Trophoblast cell (in vitro differentiated cells and primary cell): ENCODE measurements around the gene OR8G5.

ENCODE experiments used
- DNase-seq, 2 donors: peaks; one replicate each; pipeline ENCODE4 v3.0.0-alpha.2; 2016
- H2AFZ ChIP-seq: 2 replicates; pipeline ENCODE4 v1.6.1; 2013; ENCODE audit warnings: low read length, moderate library complexity, mild to moderate bottlenecking; ENCODE audit not compliant: insufficient read depth, poor library complexity
- H2AK5ac ChIP-seq: 2 replicates; pipeline ENCODE4 v1.6.1; 2013; ENCODE audit warnings: mild to moderate bottlenecking, low read length
- H2BK120ac ChIP-seq: 2 replicates; pipeline ENCODE4 v1.6.1; 2013; ENCODE audit warnings: low read length, mild to moderate bottlenecking, moderate library complexity; ENCODE audit not compliant: insufficient read depth, poor library complexity
- H2BK12ac ChIP-seq: 2 replicates; pipeline ENCODE4 v1.6.1; 2013; ENCODE audit warnings: mild to moderate bottlenecking, low read length, moderate library complexity
- H2BK5ac ChIP-seq: 2 replicates; pipeline ENCODE4 v1.6.1; 2013; ENCODE audit warnings: low read length, low read depth, moderate library complexity, mild to moderate bottlenecking; ENCODE audit not compliant: poor library complexity
- H3K14ac ChIP-seq: 2 replicates; pipeline ENCODE4 v1.6.1; 2013; ENCODE audit warnings: mild to moderate bottlenecking, low read length
- H3K18ac ChIP-seq: 2 replicates; pipeline ENCODE4 v1.6.1; 2013; ENCODE audit warnings: mild to moderate bottlenecking, low read length
- H3K23ac ChIP-seq: 2 replicates; pipeline ENCODE4 v1.6.1; 2013; ENCODE audit warnings: low read length
- H3K27ac ChIP-seq: 2 replicates; pipeline ENCODE4 v1.5.1; 2013; ENCODE audit warnings: low read depth, mild to moderate bottlenecking, inconsistent platforms, low read length, moderate library complexity
- H3K27me3 ChIP-seq: 2 replicates; pipeline ENCODE4 v1.6.1; 2013; ENCODE audit warnings: inconsistent platforms, mild to moderate bottlenecking, low read length, moderate library complexity; ENCODE audit not compliant: insufficient read depth
- H3K36me3 ChIP-seq, 2 experiments: 1 replicate in 1 of 2; 2 replicates in 1 of 2; pipeline ENCODE4 v1.6.1; 2013; ENCODE audit warnings: low read length in 2 of 2, mild to moderate bottlenecking in 2 of 2, moderate library complexity in 1 of 2; ENCODE audit not compliant: insufficient read depth in 2 of 2, control insufficient read depth in 1 of 2
- H3K4ac ChIP-seq: 2 replicates; pipeline ENCODE4 v1.6.1; 2013; ENCODE audit warnings: low read depth, mild to moderate bottlenecking, low read length, moderate library complexity
- H3K4me1 ChIP-seq, 2 experiments: 1 replicate in 1 of 2; 2 replicates in 1 of 2; pipeline ENCODE4 v1.6.1; 2013; ENCODE audit warnings: low read length in 2 of 2, mild to moderate bottlenecking in 2 of 2, moderate library complexity in 1 of 2; ENCODE audit not compliant: insufficient read depth in 2 of 2, control insufficient read depth in 1 of 2
- H3K4me2 ChIP-seq: 2 replicates; pipeline ENCODE4 v1.6.1; 2013; ENCODE audit warnings: inconsistent platforms, mild to moderate bottlenecking, low read length, moderate library complexity
- H3K4me3 ChIP-seq: 2 replicates; pipeline ENCODE4 v1.5.1; 2013; ENCODE audit warnings: mild to moderate bottlenecking, low read depth, low read length, inconsistent platforms
- H3K79me1 ChIP-seq: one replicate; pipeline ENCODE4 v1.6.1; 2013; ENCODE audit warnings: low read length
- H3K79me2 ChIP-seq: 2 replicates; pipeline ENCODE4 v1.6.1; 2013; ENCODE audit warnings: low read length, mild to moderate bottlenecking; ENCODE audit not compliant: control insufficient read depth, insufficient read depth, poor library complexity
- H3K9ac ChIP-seq: 2 replicates; pipeline ENCODE4 v1.6.1; 2013; ENCODE audit warnings: mild to moderate bottlenecking, low read length
- H3K9me3 ChIP-seq: 2 replicates; pipeline ENCODE4 v1.6.1; 2013; ENCODE audit warnings: low read depth, mild to moderate bottlenecking, control low read depth, inconsistent platforms, low read length; ENCODE audit not compliant: insufficient read depth
- H4K12ac ChIP-seq: 2 replicates; pipeline ENCODE4 v1.6.1; 2013; ENCODE audit warnings: low read depth, mild to moderate bottlenecking, low read length, moderate library complexity
- H4K8ac ChIP-seq: 2 replicates; pipeline ENCODE4 v1.6.1; 2013; ENCODE audit warnings: low read depth, mild to moderate bottlenecking, low read length, moderate library complexity
- H4K91ac ChIP-seq: one replicate; pipeline ENCODE4 v1.6.1; 2013; ENCODE audit warnings: low read depth, mild to moderate bottlenecking, low read length, moderate library complexity
- WGBS: extraction: QIAGEN DNeasy Blood & Tissue Kit; methylation state at CpG from one replicate; pipeline ENCODE4 v1.1.7; 2013; ENCODE audit warnings: missing lambda C conversion rate; ENCODE audit not compliant: insufficient read length, insufficient coverage; ENCODE audit errors: extremely low coverage; 5-methylcytosine and 5-hydroxymethylcytosine counted together

OR8G5 gene

GRCh38 chr11:124297921-124298320, 41.7 kb downstream of the OR8G5 start:
- Histone ChIP-seq H3K79me2 (no peaks in the 10 kb centered on the region), H3K36me3 (no peaks in the 10 kb centered on the region), H3K4ac (no peak overlapping the region), H2BK5ac (no peak overlapping the region), H3K9me3 (no peaks in the 10 kb centered on the region), H3K18ac (no peak overlapping the region), H2AK5ac (no peak overlapping the region), H3K27me3 (no peaks in the 10 kb centered on the region), H3K23ac (no peak overlapping the region), H4K8ac (no peak overlapping the region), H2BK120ac (no peak overlapping the region), H3K9ac (no peak overlapping the region), H4K91ac (no peak overlapping the region), H3K79me1 (no peaks in the 10 kb centered on the region), H3K4me3 (no peak overlapping the region), H3K27ac (no peak overlapping the region), H4K12ac (no peak overlapping the region), H2AFZ (no peak overlapping the region), H3K14ac (no peak overlapping the region), H3K4me1 (no peaks in the 10 kb centered on the region), H2BK12ac (no peak overlapping the region), H3K4me2 (no peak overlapping the region)
- no CpG with 5 or more reads among the region's 4 CpGs for WGBS
- DNase-seq, result no peak

GRCh38 chr11:124301548-124301947, 45.4 kb downstream of the OR8G5 start:
- no peak overlapping the region for H3K4me2 ChIP-seq
- peak in 1 of 2 donors; percentile 50 for DNase-seq
- H3K4me3 ChIP-seq, result no peak overlapping the region
- H3K27ac ChIP-seq, result no peak overlapping the region
- H3K4ac ChIP-seq, result no peak overlapping the region
- H3K4me1 ChIP-seq, result no peaks in the 10 kb centered on the region
- no peak overlapping the region for H3K18ac ChIP-seq
- no peak overlapping the region for H2AK5ac ChIP-seq
- no peaks in the 10 kb centered on the region for H3K27me3 ChIP-seq
- H2AFZ ChIP-seq, result no peak overlapping the region
- no peak overlapping the region for H3K14ac ChIP-seq
- H4K8ac ChIP-seq, result no peak overlapping the region
- H3K9ac ChIP-seq, result no peak overlapping the region
- no peak overlapping the region for H2BK5ac ChIP-seq
- H3K9me3 ChIP-seq, result no peaks in the 10 kb centered on the region
- H3K79me1 ChIP-seq, result no peaks in the 10 kb centered on the region
- H3K23ac ChIP-seq, result no peak overlapping the region
- H3K79me2 ChIP-seq, result no peaks in the 10 kb centered on the region
- H4K91ac ChIP-seq, result no peak overlapping the region
- H3K36me3 ChIP-seq, result no peaks in the 10 kb centered on the region
- WGBS, result no CpG with 5 or more reads among the region's 3 CpGs
- no peak overlapping the region for H2BK12ac ChIP-seq
- H2BK120ac ChIP-seq, result no peak overlapping the region
- no peak overlapping the region for H4K12ac ChIP-seq

GRCh38 chr11:124302347-124303125, 46.4 kb downstream of the OR8G5 start:
- no peak overlapping the region for H4K91ac ChIP-seq
- H3K23ac ChIP-seq, result no peak overlapping the region
- no peak overlapping the region for H2BK120ac ChIP-seq
- no peaks in the 10 kb centered on the region for H3K4me1 ChIP-seq
- no peak overlapping the region for H3K18ac ChIP-seq
- H3K27me3 ChIP-seq, result no peaks in the 10 kb centered on the region
- H3K36me3 ChIP-seq, result no peaks in the 10 kb centered on the region
- H3K79me2 ChIP-seq, result no peaks in the 10 kb centered on the region
- H4K8ac ChIP-seq, result no peak overlapping the region
- H3K14ac ChIP-seq, result no peak overlapping the region
- no peak overlapping the region for H2BK12ac ChIP-seq
- no peak overlapping the region for H2BK5ac ChIP-seq
- H3K4me3 ChIP-seq, result no peak overlapping the region
- H2AFZ ChIP-seq, result no peak overlapping the region
- no peak overlapping the region for H3K4me2 ChIP-seq
- no peak overlapping the region for H4K12ac ChIP-seq
- no peaks in the 10 kb centered on the region for H3K9me3 ChIP-seq
- WGBS, result no CpG with 5 or more reads among the region's 3 CpGs
- H2AK5ac ChIP-seq, result no peak overlapping the region
- DNase-seq, result no peak
- no peak overlapping the region for H3K27ac ChIP-seq
- H3K9ac ChIP-seq, result no peak overlapping the region
- H3K79me1 ChIP-seq, result no peaks in the 10 kb centered on the region
- no peak overlapping the region for H3K4ac ChIP-seq

GRCh38 chr11:124307093-124307492, 50.9 kb downstream of the OR8G5 start:
- H3K36me3 ChIP-seq, result no peaks in the 10 kb centered on the region
- H2AFZ ChIP-seq, result no peak overlapping the region
- no peak overlapping the region for H2BK5ac ChIP-seq
- H3K14ac ChIP-seq, result no peak overlapping the region
- H3K4me1 ChIP-seq, result no peaks in the 10 kb centered on the region
- H3K4ac ChIP-seq, result no peak overlapping the region
- H3K9me3 ChIP-seq, result no peaks in the 10 kb centered on the region
- H3K9ac ChIP-seq, result no peak overlapping the region
- DNase-seq, result no peak
- no peak overlapping the region for H3K4me2 ChIP-seq
- H3K18ac ChIP-seq, result no peak overlapping the region
- no peak overlapping the region for H2AK5ac ChIP-seq
- H3K4me3 ChIP-seq, result no peak overlapping the region
- no peak overlapping the region for H2BK120ac ChIP-seq
- H3K79me2 ChIP-seq, result no peaks in the 10 kb centered on the region
- H3K27ac ChIP-seq, result no peak overlapping the region
- no peak overlapping the region for H4K12ac ChIP-seq
- H4K91ac ChIP-seq, result no peak overlapping the region
- no peak overlapping the region for H2BK12ac ChIP-seq
- no peaks in the 10 kb centered on the region for H3K27me3 ChIP-seq
- no peak overlapping the region for H3K23ac ChIP-seq
- no peaks in the 10 kb centered on the region for H3K79me1 ChIP-seq
- no peak overlapping the region for H4K8ac ChIP-seq
